GM23248 (cell line): ENCODE data around the gene TENT4B. TPM values are rescaled to one million over a fixed set of nuclear protein-coding genes. Genes with fewer than 3 reads are reported as not detected.

Source experiments
- DNase-seq: peaks from one replicate; pipeline ENCODE4 v3.0.0-alpha.2; 2015
- H2AFZ ChIP-seq: fragments of 200-600 bp; sonication (generic); 2 replicates; pipeline ENCODE4 v1.6.1; 2016; ENCODE audit warnings: antibody characterized with exemption
- H3F3A ChIP-seq: fragments of 200-600 bp; sonication (generic); 2 replicates; pipeline ENCODE4 v1.6.1; 2016; ENCODE audit warnings: mild to moderate bottlenecking, antibody characterized with exemption, mixed run types; ENCODE audit not compliant: insufficient read depth
- H3K27ac ChIP-seq: fragments of 200-600 bp; sonication (generic); 2 replicates; pipeline ENCODE4 v1.5.1; 2016; ENCODE audit warnings: mild to moderate bottlenecking
- H3K27me3 ChIP-seq: fragments of 200-600 bp; sonication (generic); replicated peaks from 2 replicates; pipeline ENCODE4 v1.6.1; 2016; ENCODE audit warnings: mild to moderate bottlenecking; ENCODE audit not compliant: insufficient read depth
- H3K36me3 ChIP-seq: fragments of 200-600 bp; sonication (generic); 2 replicates; pipeline ENCODE4 v1.6.1; 2016; ENCODE audit warnings: low read depth, mild to moderate bottlenecking
- H3K4me1 ChIP-seq: fragments of 200-600 bp; sonication (generic); 2 replicates; pipeline ENCODE4 v1.6.1; 2016; ENCODE audit warnings: mild to moderate bottlenecking; ENCODE audit not compliant: insufficient read depth
- H3K4me2 ChIP-seq: fragments of 200-600 bp; sonication (generic); one replicate; pipeline ENCODE4 v1.6.1; 2016; ENCODE audit warnings: mild to moderate bottlenecking; ENCODE audit not compliant: unreplicated experiment
- H3K4me3 ChIP-seq: fragments of 200-600 bp; sonication (generic); 2 replicates; pipeline ENCODE4 v1.5.1; 2016; ENCODE audit warnings: mild to moderate bottlenecking
- H3K79me2 ChIP-seq: fragments of 200-600 bp; sonication (generic); 2 replicates; pipeline ENCODE4 v1.6.1; 2016; ENCODE audit warnings: mild to moderate bottlenecking; ENCODE audit not compliant: insufficient read depth
- H3K9ac ChIP-seq: fragments of 200-600 bp; sonication (generic); 2 replicates; pipeline ENCODE4 v1.6.1; 2016; ENCODE audit warnings: mild to moderate bottlenecking
- H3K9me2 ChIP-seq: fragments of 200-600 bp; sonication (generic); 2 replicates; pipeline ENCODE4 v1.6.1; 2016; ENCODE audit warnings: mixed run types, mild to moderate bottlenecking, moderate library complexity; ENCODE audit not compliant: insufficient read depth
- H3K9me3 ChIP-seq: fragments of 200-600 bp; sonication (generic); one replicate; pipeline ENCODE4 v1.6.1; 2017; ENCODE audit warnings: low read depth
- H4K20me1 ChIP-seq: fragments of 200-600 bp; sonication (generic); 2 replicates; pipeline ENCODE4 v1.6.0; 2016; ENCODE audit not compliant: insufficient read depth
- EZH2 ChIP-seq: fragments of 200-600 bp; sonication (generic); IDR thresholded peaks from 2 replicates; pipeline ENCODE4 v1.6.1; 2018; ENCODE audit warnings: antibody characterized with exemption, mild to moderate bottlenecking; ENCODE audit not compliant: insufficient read depth, poor library complexity, severe bottlenecking
- EZH2phosphoT487 ChIP-seq: fragments of 200-600 bp; sonication (generic); IDR thresholded peaks from 2 replicates; pipeline ENCODE4 v1.6.1; 2018; ENCODE audit warnings: antibody characterized with exemption, moderate library complexity, mild to moderate bottlenecking, low read depth; ENCODE audit not compliant: insufficient read depth
- WGBS, 2 experiments: methylation state at CpG; one replicate each; pipeline ENCODE4 v1.1.6; 2015 to 2017; ENCODE audit warnings: low lambda C conversion rate in 2 of 2, low coverage in 1 of 2; ENCODE audit errors: missing lambda C conversion rate in 2 of 2; 5-methylcytosine and 5-hydroxymethylcytosine counted together
- in situ Hi-C: fragments of 300-500 bp; cut with MboI; formaldehyde crosslinking; loops from 2 replicates; pipeline ENCODE4 v1.15.0; 2020
- polyA plus RNA-seq: library from polyadenylated mRNA; unstranded; fragments of >200 nt; fragmentation: Nextera tagmentation; extraction: Ambion mirVana; gene quantifications from 2 replicates; pipeline ENCODE4 v1.2.1, GENCODE V29; 2016
- total RNA-seq: library from RNA; depleted of rRNA; stranded (reverse); fragments of >200 nt; shearing (Covaris generic); gene quantifications from 2 replicates; pipeline ENCODE4 v1.2.3, GENCODE V29; 2014

TENT4B gene
- total and polyA plus RNA-seq, 2 experiments from 2014 or later, result 7.4 to 12.6 TPM

- in situ Hi-C loops, result no loop called here
These were observed 31.8 kb upstream of the TENT4B start for GRCh38 chr16:50121278-50121677.

GRCh38 chr16:50121721-50122445, 31.2 kb upstream of the TENT4B start:
- no peaks in the 10 kb centered on the region for H3K27me3 ChIP-seq
- no peaks in the 10 kb centered on the region for H3K36me3 ChIP-seq
- in situ Hi-C loops, result no loop called here
- no peaks in the 10 kb centered on the region for H3K4me1 ChIP-seq
- no peaks in the 10 kb centered on the region for H4K20me1 ChIP-seq
- WGBS, 2 experiments, result 54 to 63% methylated on average over 14 of the region's 14 CpGs
- TF ChIP-seq EZH2 (no peak), EZH2phosphoT487 (no peak)
- H3K4me2 ChIP-seq, result no peak overlapping the region
- H3K9me2 ChIP-seq, result no peaks in the 10 kb centered on the region
- no peak for DNase-seq
- no peak overlapping the region for H3K9ac ChIP-seq
- no peaks in the 10 kb centered on the region for H3F3A ChIP-seq
- no peak overlapping the region for H3K27ac ChIP-seq
- no peaks in the 10 kb centered on the region for H3K9me3 ChIP-seq
- H3K4me3 ChIP-seq, result no peak overlapping the region
- no peaks in the 10 kb centered on the region for H3K79me2 ChIP-seq
- H2AFZ ChIP-seq, result no peak overlapping the region

More at GRCh38 chr16:50121278-50121677, 31.8 kb upstream of the TENT4B start:
- Histone ChIP-seq H3K4me1 (no peaks in the 10 kb centered on the region), H2AFZ (no peak overlapping the region), H3F3A (no peaks in the 10 kb centered on the region), H3K9me2 (no peaks in the 10 kb centered on the region), H4K20me1 (no peaks in the 10 kb centered on the region), H3K79me2 (no peaks in the 10 kb centered on the region), H3K36me3 (no peaks in the 10 kb centered on the region), H3K4me3 (no peak overlapping the region), H3K4me2 (no peak overlapping the region), H3K9me3 (no peaks in the 10 kb centered on the region), H3K9ac (no peak overlapping the region), H3K27ac (no peak overlapping the region), H3K27me3 (no peaks in the 10 kb centered on the region)
- no peak for TF ChIP-seq EZH2
- no peak for TF ChIP-seq EZH2phosphoT487
- 73 to 80% methylated on average over 4 of the region's 4 CpGs for WGBS, 2 experiments
- no peak for DNase-seq

GRCh38 chr16:50123417-50123816, 29.7 kb upstream of the TENT4B start:
- no peak for TF ChIP-seq EZH2
- no peak for TF ChIP-seq EZH2phosphoT487
- Histone ChIP-seq H3K9ac (no peak overlapping the region), H3K27ac (no peak overlapping the region), H3K4me1 (no peaks in the 10 kb centered on the region), H3K9me3 (no peaks in the 10 kb centered on the region), H3K4me2 (no peak overlapping the region), H3K36me3 (no peaks in the 10 kb centered on the region), H3K4me3 (no peak overlapping the region), H3K27me3 (no peaks in the 10 kb centered on the region), H3K79me2 (no peaks in the 10 kb centered on the region), H3K9me2 (no peaks in the 10 kb centered on the region), H4K20me1 (no peaks in the 10 kb centered on the region), H3F3A (no peaks in the 10 kb centered on the region), H2AFZ (no peak overlapping the region)
- 97 to 100% methylated on average over 1 of the region's 1 CpG for WGBS, 2 experiments
- DNase-seq, result no peak
- in situ Hi-C loops, result no loop called here

DNA sequence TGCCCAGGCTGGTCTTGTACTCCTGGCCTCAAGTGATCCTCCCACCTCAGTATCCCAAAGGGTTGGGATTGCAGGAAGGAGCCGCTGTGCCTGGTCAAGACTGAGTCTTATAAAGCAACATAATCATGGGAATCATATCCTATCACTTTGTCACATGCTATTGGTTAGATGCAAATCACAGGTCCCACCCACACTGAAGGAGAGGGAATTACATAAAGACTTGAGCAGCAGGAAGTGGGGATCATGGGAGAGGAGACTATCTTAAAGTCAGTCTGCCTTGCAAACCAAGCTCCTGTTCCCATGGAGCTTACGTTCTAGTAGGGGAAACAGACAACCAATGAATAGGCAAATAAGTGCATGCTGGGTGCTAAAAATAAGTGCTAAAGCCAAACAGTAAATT, 28.3 kb upstream of the TENT4B start:
- Histone ChIP-seq H3K27ac (no peak overlapping the region), H3K36me3 (no peaks in the 10 kb centered on the region), H4K20me1 (no peaks in the 10 kb centered on the region), H3K9me3 (no peaks in the 10 kb centered on the region), H3K4me2 (no peak overlapping the region), H3K4me1 (no peaks in the 10 kb centered on the region), H3K9me2 (no peaks in the 10 kb centered on the region), H2AFZ (no peak overlapping the region), H3K4me3 (no peak overlapping the region), H3K27me3 (no peaks in the 10 kb centered on the region), H3K9ac (no peak overlapping the region), H3K79me2 (no peaks in the 10 kb centered on the region), H3F3A (no peaks in the 10 kb centered on the region)
- no peak for TF ChIP-seq EZH2phosphoT487
- no peak for TF ChIP-seq EZH2
- in situ Hi-C loops, result no loop called here
- 90 to 94% methylated on average over 2 of the region's 2 CpGs for WGBS, 2 experiments
- no peak for DNase-seq
